Testis (tissue), 2 donors: ENCODE results near the gene EIF2AK3.

Experiments used
- CTCF ChIP-seq, 3 experiments: fragments of 450-650 bp in 2 of 3; fragments of 200-600 bp in 1 of 3; sonication (generic) in 1 of 3; IDR thresholded peaks; one replicate each; pipeline ENCODE4 v1.5.1; 2016 to 2019; ENCODE audit warnings: antibody characterized with exemption in 3 of 3, mild to moderate bottlenecking in 2 of 3, moderate library complexity in 1 of 3
- POLR2A ChIP-seq: fragments of 450-650 bp; IDR thresholded peaks from one replicate; pipeline ENCODE4 v1.6.1; 2017; ENCODE audit warnings: antibody characterized with exemption, mild to moderate bottlenecking, moderate library complexity

GRCh38 chr2:88540346-88540745 lies 86.9 kb downstream of the EIF2AK3 start:
- no peak for TF ChIP-seq CTCF (IDR thresholded peaks at IDR 0.05)
- no peak for TF ChIP-seq POLR2A
